GM19452 (cell line): Measurements from ENCODE around the gene ZNF345.

Experiments used
- ATAC-seq: cut with Tn5 transposase; IDR thresholded peaks from one replicate; pipeline ENCODE4 v1.9.1; 2021; ENCODE audit not compliant: unreplicated experiment

Gene ZNF345

GRCh38 chr19:36916991-36917390 is 66.3 kb downstream of the ZNF345 start:
- ATAC-seq, result no peak

DNA sequence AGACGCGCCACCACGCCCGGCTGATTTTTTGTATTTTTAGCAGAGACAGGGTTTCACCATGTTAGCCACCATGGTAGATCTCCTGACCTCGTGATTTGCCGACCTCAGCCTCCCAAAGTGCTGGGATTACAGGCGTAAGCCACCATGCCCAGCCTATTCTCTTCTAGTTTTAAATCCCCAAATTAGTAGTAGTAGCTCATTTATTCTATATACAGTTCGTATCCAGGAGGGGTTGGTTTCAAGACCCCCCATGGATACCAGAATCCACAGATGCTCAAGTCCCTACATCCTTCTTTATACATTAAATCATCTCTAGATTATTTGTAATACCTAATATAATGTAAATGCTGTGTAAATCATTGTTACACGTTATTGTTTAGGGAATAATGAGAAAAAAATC is 67.4 kb downstream of the ZNF345 start:
- ATAC-seq, result no peak
